GM23338 (cell line): Measurements from ENCODE around the gene PAGR1.

ENCODE experiments used
- CTCF ChIP-seq, 2 experiments: fragments of 200-600 bp in 1 of 2; sonication (generic) in 1 of 2; conservative IDR thresholded peaks; 2 replicates each; pipeline versions ENCODE4 v1.5.1 to v1.6.1; 2016 to 2017; ENCODE audit warnings: antibody characterized with exemption in 2 of 2, low read depth in 2 of 2, mild to moderate bottlenecking in 2 of 2, moderate library complexity in 1 of 2
- JUNB ChIP-seq: IDR thresholded peaks from one replicate; pipeline ENCODE4 v1.6.1; 2016; ENCODE audit warnings: antibody characterized with exemption; ENCODE audit not compliant: unreplicated experiment
- POLR2AphosphoS5 ChIP-seq: IDR thresholded peaks from 2 replicates; pipeline ENCODE4 v1.6.1; 2016; ENCODE audit warnings: antibody characterized with exemption, low read depth
- REST ChIP-seq: IDR thresholded peaks from one replicate; pipeline ENCODE4 v1.6.1; 2018; ENCODE audit warnings: antibody characterized with exemption; ENCODE audit not compliant: unreplicated experiment

GRCh38 chr16:29864205-29864604, 48.3 kb downstream of the PAGR1 start:
- no peak for TF ChIP-seq CTCF (conservative IDR thresholded peaks at IDR 0.05; ENCODE audit: low read depth in 2 of 2)
- TF ChIP-seq POLR2AphosphoS5, result no peak
- TF ChIP-seq JUNB, result no peak
- TF ChIP-seq REST, result no peak
